ENCODE data around the gene EEF1A2.

Gene EEF1A2

GRCh38 chr20:63466250-63466825 lies 32.5 kb downstream of the EEF1A2 start:
- Histone ChIP-seq H3K9ac (ENCODE audit: low read length) (no peak overlapping the region), H4K20me1 (ENCODE audit: insufficient read depth, low read length) (no peaks in the 10 kb centered on the region), H2AFZ (ENCODE audit: low read length) (no peak overlapping the region), H3F3A (ENCODE audit: insufficient read depth, low read length) (no peaks in the 10 kb centered on the region), H3K9me3 (ENCODE audit: low read length) (no peaks in the 10 kb centered on the region), H3K4me2 (ENCODE audit: low read length) (no peak overlapping the region), H3K27me3 (ENCODE audit: insufficient read depth, low read length) (peaks cover 8% of the 10 kb centered on the region; the same call in 1 of the 2 replicates), H3K27ac (ENCODE audit: low read depth, low read length, poor library complexity, severe bottlenecking) (no peak overlapping the region), H3K4me3 (ENCODE audit: low read depth, low read length, poor library complexity, severe bottlenecking) (no peak overlapping the region), H3K4me1 (ENCODE audit: insufficient read depth, low read length, severe bottlenecking) (no peaks in the 10 kb centered on the region), H3K9me2 (ENCODE audit: low read depth, low read length) (no peaks in the 10 kb centered on the region), H3K36me3 (ENCODE audit: insufficient read depth, low read length) (no peaks in the 10 kb centered on the region), H3K79me2 (ENCODE audit: insufficient read depth, low read length) (no peaks in the 10 kb centered on the region)
- TF ChIP-seq EZH2 (IDR thresholded peaks at IDR 0.05; ENCODE audit: borderline replicate concordance, low read length) = no peak
- TF ChIP-seq, protein P1, sequence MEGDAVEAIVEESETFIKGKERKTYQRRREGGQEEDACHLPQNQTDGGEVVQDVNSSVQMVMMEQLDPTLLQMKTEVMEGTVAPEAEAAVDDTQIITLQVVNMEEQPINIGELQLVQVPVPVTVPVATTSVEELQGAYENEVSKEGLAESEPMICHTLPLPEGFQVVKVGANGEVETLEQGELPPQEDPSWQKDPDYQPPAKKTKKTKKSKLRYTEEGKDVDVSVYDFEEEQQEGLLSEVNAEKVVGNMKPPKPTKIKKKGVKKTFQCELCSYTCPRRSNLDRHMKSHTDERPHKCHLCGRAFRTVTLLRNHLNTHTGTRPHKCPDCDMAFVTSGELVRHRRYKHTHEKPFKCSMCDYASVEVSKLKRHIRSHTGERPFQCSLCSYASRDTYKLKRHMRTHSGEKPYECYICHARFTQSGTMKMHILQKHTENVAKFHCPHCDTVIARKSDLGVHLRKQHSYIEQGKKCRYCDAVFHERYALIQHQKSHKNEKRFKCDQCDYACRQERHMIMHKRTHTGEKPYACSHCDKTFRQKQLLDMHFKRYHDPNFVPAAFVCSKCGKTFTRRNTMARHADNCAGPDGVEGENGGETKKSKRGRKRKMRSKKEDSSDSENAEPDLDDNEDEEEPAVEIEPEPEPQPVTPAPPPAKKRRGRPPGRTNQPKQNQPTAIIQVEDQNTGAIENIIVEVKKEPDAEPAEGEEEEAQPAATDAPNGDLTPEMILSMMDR (IDR thresholded peaks at IDR 0.05; ENCODE audit: low read length) = no peak

DNA sequence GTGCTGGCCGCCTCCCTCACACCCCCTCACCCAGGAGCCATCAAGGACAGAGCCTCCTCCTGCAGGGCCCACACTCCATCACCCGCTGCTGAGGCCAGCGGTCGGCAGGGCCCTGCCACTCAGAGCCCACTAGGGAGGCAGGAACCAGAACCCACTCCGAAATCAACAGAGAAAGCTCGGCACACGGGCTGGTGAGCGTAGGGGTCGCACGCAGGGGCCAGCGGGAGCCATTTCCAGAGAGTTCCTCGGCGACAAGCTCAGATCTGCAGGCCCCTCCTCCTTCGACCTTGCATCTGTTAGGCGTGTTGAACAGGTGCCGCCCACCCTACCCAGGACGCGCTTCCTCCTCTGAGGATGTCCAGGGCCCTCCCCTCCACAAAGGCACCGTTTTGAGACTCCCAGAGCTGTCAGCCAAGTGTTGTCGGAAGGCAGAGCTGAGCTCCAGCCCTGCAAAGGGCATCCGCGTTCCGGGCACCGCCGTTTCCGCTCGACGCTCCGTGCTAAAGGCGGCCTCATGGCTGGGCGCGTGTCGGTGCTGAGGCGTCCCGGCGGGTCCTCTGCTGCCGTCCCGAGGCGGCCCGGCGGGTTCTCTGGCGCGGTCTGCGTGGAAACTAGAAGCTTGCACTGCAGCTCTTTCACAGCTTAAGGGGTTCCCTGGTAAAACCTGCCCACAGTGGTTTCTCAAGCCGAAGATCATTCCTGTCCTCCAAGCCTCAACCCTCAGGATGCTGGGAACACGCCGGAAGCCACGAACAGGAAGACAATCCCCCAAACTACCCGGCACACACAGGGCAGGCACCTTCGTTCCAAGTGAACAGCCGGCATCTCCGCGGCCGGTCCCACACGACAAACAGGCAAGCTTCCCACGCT lies 33.3 kb downstream of the EEF1A2 start:
- TF ChIP-seq, protein P1 (IDR thresholded peaks at IDR 0.05; ENCODE audit: low read length) = no peak
- no peak for TF ChIP-seq EZH2 (IDR thresholded peaks at IDR 0.05; ENCODE audit: borderline replicate concordance, low read length)
- Histone ChIP-seq H2AFZ (ENCODE audit: low read length) (no peak overlapping the region), H3K27ac (ENCODE audit: low read depth, low read length, poor library complexity, severe bottlenecking) (no peak overlapping the region), H4K20me1 (ENCODE audit: insufficient read depth, low read length) (no peaks in the 10 kb centered on the region), H3K27me3 (ENCODE audit: insufficient read depth, low read length) (peaks cover 8% of the 10 kb centered on the region; the same call in 1 of the 2 replicates), H3F3A (ENCODE audit: insufficient read depth, low read length) (no peaks in the 10 kb centered on the region), H3K9me3 (ENCODE audit: low read length) (no peaks in the 10 kb centered on the region), H3K4me2 (ENCODE audit: low read length) (no peak overlapping the region), H3K9me2 (ENCODE audit: low read depth, low read length) (no peaks in the 10 kb centered on the region), H3K4me1 (ENCODE audit: insufficient read depth, low read length, severe bottlenecking) (no peaks in the 10 kb centered on the region), H3K36me3 (ENCODE audit: insufficient read depth, low read length) (no peaks in the 10 kb centered on the region), H3K4me3 (ENCODE audit: low read depth, low read length, poor library complexity, severe bottlenecking) (no peak overlapping the region), H3K79me2 (ENCODE audit: insufficient read depth, low read length) (no peaks in the 10 kb centered on the region), H3K9ac (ENCODE audit: low read length) (no peak overlapping the region)

- no peaks in the 10 kb centered on the region for H3K4me1 ChIP-seq (ENCODE audit: insufficient read depth, low read length, severe bottlenecking)
- H4K20me1 ChIP-seq (ENCODE audit: insufficient read depth, low read length) = no peaks in the 10 kb centered on the region
- H3K9ac ChIP-seq (ENCODE audit: low read length) = no peak overlapping the region
- no peak overlapping the region for H2AFZ ChIP-seq (ENCODE audit: low read length)
- no peak overlapping the region for H3K27ac ChIP-seq (ENCODE audit: low read depth, low read length, poor library complexity, severe bottlenecking)
- H3K4me3 ChIP-seq (ENCODE audit: low read depth, low read length, poor library complexity, severe bottlenecking) = no peak overlapping the region
- H3K27me3 ChIP-seq (ENCODE audit: insufficient read depth, low read length) = peaks cover 5% of the 10 kb centered on the region; the same call in 1 of the 2 replicates
- no peaks in the 10 kb centered on the region for H3K79me2 ChIP-seq (ENCODE audit: insufficient read depth, low read length)
- H3K4me2 ChIP-seq (ENCODE audit: low read length) = no peak overlapping the region
- H3K36me3 ChIP-seq (ENCODE audit: insufficient read depth, low read length) = no peaks in the 10 kb centered on the region
- TF ChIP-seq, protein P1 (IDR thresholded peaks at IDR 0.05; ENCODE audit: low read length) = no peak
- TF ChIP-seq EZH2 (IDR thresholded peaks at IDR 0.05; ENCODE audit: borderline replicate concordance, low read length) = no peak
- H3K9me2 ChIP-seq (ENCODE audit: low read depth, low read length) = no peaks in the 10 kb centered on the region
- H3F3A ChIP-seq (ENCODE audit: insufficient read depth, low read length) = no peaks in the 10 kb centered on the region
- no peaks in the 10 kb centered on the region for H3K9me3 ChIP-seq (ENCODE audit: low read length)
Measured at GRCh38 chr20:63464289-63464635, 34.6 kb downstream of the EEF1A2 start.

Measured in OCI-LY1 (cell line).